D721Med (cell line): ENCODE results near the gene INCA1.

Experiments used
- DNase-seq: peaks from one replicate; pipeline ENCODE4 v3.0.0; 2011; ENCODE audit warnings: low spot score; ENCODE audit not compliant: insufficient read length
- FAIRE-seq: peaks from 2 replicates; lab custom pipeline; 2011; peaks lifted over from hg19 to GRCh38; lab: Jason Lieb, UNC
- TF ChIP-seq, protein P1 (sequence below): IDR thresholded peaks from 2 replicates; pipeline ENCODE4 v1.5.1; 2012; ENCODE audit warnings: mild to moderate bottlenecking, control low read depth; ENCODE audit not compliant: insufficient read depth; ENCODE audit errors: missing control alignments

Gene INCA1

DNA sequence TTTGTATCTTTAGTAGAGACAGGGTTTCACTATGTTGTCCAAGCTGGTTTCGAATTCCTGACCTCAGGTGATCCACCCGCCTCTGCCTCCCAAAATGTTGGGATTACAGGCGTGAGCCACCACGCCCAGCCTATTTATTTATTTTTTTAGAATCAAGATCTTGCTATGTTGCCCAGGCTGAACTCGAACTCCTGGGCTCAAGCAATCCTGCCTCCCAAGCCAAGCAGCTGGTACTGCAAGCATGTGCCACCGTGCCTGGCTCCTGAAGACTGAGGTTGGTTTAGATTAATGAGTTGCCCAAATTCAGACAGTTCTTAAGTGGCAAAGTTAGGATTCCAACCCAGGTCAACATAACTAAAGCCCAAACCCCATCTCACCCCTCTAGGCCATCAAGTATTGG, 30.0 kb upstream of the INCA1 start:
- DNase-seq, result no peak
- TF ChIP-seq, protein P1, sequence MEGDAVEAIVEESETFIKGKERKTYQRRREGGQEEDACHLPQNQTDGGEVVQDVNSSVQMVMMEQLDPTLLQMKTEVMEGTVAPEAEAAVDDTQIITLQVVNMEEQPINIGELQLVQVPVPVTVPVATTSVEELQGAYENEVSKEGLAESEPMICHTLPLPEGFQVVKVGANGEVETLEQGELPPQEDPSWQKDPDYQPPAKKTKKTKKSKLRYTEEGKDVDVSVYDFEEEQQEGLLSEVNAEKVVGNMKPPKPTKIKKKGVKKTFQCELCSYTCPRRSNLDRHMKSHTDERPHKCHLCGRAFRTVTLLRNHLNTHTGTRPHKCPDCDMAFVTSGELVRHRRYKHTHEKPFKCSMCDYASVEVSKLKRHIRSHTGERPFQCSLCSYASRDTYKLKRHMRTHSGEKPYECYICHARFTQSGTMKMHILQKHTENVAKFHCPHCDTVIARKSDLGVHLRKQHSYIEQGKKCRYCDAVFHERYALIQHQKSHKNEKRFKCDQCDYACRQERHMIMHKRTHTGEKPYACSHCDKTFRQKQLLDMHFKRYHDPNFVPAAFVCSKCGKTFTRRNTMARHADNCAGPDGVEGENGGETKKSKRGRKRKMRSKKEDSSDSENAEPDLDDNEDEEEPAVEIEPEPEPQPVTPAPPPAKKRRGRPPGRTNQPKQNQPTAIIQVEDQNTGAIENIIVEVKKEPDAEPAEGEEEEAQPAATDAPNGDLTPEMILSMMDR, result no peak
- FAIRE-seq, result no peak

DNA sequence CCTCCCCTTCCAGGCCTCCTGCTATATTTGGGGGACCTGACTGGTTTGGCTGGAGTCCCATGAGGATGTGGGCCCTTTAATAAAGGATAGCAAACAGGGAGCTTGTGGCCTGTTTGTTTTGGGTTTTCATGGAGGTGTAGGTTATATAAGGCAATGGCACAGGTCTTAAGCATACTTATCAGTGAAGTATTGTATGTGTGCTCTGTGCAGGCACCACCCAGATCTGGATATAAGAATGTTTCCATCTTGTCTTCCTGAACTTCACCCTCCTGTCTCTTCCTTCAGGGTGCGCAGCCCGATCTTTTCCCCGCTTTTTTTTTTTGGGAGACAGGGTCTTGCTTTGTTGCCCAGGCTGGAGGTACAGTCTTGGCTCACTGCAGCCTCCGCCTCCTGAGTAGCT, 27.3 kb upstream of the INCA1 start:
- TF ChIP-seq, protein P1, result no peak
- DNase-seq (no peak), FAIRE-seq (no peak)

DNA sequence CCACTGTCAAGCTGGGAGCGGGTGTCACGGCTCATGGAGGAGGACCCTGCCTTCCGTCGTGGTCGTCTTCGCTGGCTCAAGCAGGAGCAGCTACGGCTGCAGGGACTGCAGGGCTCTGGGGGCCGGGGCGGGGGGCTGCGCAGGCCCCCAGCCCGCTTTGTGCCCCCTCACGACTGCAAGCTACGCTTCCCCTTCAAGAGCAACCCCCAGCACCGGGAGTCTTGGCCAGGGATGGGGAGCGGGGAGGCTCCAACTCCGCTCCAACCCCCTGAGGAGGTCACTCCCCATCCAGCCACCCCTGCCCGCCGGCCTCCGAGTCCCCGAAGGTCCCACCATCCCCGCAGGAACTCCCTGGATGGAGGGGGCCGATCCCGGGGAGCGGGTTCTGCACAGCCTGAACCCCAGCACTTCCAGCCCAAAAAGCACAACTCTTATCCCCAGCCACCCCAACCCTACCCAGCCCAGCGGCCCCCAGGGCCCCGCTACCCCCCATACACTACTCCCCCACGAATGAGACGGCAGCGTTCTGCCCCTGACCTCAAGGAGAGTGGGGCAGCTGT, 26.3 kb upstream of the INCA1 start:
- FAIRE-seq (no peak), DNase-seq (no peak)
- TF ChIP-seq, protein P1, result no peak

DNA sequence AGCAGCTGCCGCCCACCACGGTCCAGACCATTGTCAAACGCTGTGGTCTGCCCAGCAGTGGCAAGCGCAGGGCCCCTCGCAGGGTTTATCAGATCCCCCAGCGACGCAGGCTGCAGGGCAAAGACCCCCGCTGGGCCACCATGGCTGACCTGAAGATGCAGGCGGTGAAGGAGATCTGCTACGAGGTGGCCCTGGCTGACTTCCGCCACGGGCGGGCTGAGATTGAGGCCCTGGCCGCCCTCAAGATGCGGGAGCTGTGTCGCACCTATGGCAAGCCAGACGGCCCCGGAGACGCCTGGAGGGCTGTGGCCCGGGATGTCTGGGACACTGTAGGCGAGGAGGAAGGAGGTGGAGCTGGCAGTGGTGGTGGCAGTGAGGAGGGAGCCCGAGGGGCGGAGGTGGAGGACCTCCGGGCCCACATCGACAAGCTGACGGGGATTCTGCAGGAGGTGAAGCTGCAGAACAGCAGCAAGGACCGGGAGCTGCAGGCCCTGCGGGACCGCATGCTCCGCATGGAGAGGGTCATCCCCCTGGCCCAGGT, 24.9 kb upstream of the INCA1 start:
- DNase-seq, result no peak
- TF ChIP-seq, protein P1, result no peak
- no peak for FAIRE-seq

- DNase-seq (no peak), FAIRE-seq (no peak)
- TF ChIP-seq, protein P1, result no peak
Measured at GRCh38 chr17:5020502-5021023, 23.2 kb upstream of the INCA1 start.

DNA sequence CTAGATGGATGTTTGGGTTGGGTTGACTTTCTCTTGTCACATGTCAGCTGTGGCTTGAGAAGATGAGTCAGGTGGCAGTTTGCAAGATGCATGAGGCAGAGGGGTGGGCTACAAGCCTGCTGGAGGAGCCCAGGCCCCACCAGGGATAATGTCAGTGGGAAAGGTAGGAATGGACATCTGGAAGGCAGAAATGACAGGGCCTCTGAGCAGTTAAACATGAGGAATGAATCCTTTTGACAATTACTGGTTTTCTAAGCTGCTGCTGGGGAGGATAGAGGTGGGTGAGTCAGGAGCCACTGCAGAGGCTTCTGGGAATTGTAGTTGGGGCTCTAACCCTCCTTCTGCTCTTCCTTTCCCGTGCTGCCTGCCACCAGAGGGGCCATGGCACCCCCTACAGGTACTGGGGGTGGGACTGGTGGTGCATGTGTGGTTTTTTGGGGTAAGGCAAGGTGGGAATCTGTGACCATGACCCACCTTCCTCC, 22.2 kb upstream of the INCA1 start:
- TF ChIP-seq, protein P1, result peak; percentile 2
- FAIRE-seq (no peak), DNase-seq (no peak)

- no peak for FAIRE-seq
- TF ChIP-seq, protein P1, result no peak
- DNase-seq, result no peak
Measured at GRCh38 chr17:5014357-5014756, 17.0 kb upstream of the INCA1 start.
